GM12875 (cell line): ENCODE results near the gene RIMKLB.

Source experiments
- H3K4me3 ChIP-seq: one replicate; pipeline ENCODE4 v1.5.1; 2011; ENCODE audit warnings: low read depth, low read length, control low read depth
- TF ChIP-seq, protein P1 (sequence below): IDR thresholded peaks from 2 replicates; pipeline ENCODE4 v1.5.1; 2011; ENCODE audit warnings: low read depth, mild to moderate bottlenecking, control low read depth, inconsistent platforms, low read length, moderate library complexity, borderline replicate concordance; ENCODE audit not compliant: insufficient read depth

Gene RIMKLB

GRCh38 chr12:8664228-8664913 is 33.4 kb upstream of the RIMKLB start:
- TF ChIP-seq, protein P1, sequence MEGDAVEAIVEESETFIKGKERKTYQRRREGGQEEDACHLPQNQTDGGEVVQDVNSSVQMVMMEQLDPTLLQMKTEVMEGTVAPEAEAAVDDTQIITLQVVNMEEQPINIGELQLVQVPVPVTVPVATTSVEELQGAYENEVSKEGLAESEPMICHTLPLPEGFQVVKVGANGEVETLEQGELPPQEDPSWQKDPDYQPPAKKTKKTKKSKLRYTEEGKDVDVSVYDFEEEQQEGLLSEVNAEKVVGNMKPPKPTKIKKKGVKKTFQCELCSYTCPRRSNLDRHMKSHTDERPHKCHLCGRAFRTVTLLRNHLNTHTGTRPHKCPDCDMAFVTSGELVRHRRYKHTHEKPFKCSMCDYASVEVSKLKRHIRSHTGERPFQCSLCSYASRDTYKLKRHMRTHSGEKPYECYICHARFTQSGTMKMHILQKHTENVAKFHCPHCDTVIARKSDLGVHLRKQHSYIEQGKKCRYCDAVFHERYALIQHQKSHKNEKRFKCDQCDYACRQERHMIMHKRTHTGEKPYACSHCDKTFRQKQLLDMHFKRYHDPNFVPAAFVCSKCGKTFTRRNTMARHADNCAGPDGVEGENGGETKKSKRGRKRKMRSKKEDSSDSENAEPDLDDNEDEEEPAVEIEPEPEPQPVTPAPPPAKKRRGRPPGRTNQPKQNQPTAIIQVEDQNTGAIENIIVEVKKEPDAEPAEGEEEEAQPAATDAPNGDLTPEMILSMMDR = no peak

GRCh38 chr12:8665759-8666158 is 32.0 kb upstream of the RIMKLB start:
- TF ChIP-seq, protein P1 = no peak
- H3K4me3 ChIP-seq = no peak overlapping the region

More at GRCh38 chr12:8664228-8664913, 33.4 kb upstream of the RIMKLB start:
- H3K4me3 ChIP-seq = no peak overlapping the region

DNA sequence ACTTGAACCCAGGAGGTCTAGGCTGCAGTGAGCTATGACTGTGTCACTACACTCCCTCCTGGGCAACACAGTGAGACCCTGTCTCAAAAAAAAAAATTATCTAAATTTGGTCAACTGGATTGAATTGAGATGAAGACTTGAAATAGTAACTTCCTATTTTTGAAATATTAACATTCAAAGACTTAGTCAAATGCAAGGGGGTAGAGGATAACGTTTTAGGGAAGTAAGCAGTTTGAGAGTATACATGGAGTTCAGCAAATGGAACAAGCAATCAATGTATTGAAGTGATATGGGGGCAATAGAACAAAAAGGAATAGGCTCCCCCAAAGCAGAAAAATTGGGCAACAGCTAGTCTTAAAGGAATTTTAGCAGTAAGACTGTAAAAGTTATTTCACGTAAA is 30.5 kb upstream of the RIMKLB start:
- no peak overlapping the region for H3K4me3 ChIP-seq

DNA sequence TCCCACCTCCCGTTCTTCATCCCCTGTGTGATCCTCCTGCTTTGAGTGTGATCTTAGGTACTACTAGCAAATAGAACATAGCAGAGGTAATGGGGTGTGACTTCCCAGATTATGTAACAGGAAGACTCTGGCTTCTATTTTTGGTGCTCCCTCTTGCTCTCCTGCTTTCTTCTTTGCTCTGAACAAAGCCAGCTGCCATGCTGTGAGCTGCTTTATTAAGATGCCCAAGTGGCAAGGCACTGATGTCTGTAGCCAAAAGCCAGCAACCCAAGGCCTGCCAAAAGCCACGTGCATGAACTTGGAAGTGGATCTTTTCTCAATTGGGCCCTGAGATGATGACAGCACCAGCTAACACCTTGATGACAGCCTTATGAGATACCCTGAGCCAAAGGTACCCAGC is 29.4 kb upstream of the RIMKLB start:
- H3K4me3 ChIP-seq = no peak overlapping the region
- TF ChIP-seq, protein P1 = no peak

More for the DNA sequence above, 30.5 kb upstream of the RIMKLB start:
- TF ChIP-seq, protein P1 = no peak

GRCh38 chr12:8672381-8672780 is 25.4 kb upstream of the RIMKLB start:
- H3K4me3 ChIP-seq = no peak overlapping the region
- TF ChIP-seq, protein P1 = no peak

DNA sequence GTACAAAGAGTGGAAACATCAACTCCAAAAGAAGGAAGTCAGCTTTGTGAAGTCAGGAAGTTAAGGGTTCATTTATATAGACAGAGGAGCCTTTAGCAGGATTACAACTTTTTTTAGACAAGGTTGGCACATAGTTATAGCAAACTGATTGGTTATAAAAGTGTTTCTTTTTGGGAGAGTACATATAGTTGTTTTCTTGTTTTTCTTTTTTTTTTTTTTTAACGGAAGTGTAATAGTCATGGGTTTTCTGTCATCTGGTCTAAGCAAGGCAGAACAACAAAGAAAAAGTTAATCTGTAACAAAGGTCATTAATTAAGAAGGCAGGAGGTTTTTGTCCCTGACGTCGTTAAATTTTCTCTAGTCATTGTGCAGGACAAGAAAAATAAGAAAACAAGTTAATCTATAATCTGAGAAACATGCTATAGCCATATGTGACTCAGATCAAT is 22.2 kb upstream of the RIMKLB start:
- TF ChIP-seq, protein P1 = no peak
- no peak overlapping the region for H3K4me3 ChIP-seq

DNA sequence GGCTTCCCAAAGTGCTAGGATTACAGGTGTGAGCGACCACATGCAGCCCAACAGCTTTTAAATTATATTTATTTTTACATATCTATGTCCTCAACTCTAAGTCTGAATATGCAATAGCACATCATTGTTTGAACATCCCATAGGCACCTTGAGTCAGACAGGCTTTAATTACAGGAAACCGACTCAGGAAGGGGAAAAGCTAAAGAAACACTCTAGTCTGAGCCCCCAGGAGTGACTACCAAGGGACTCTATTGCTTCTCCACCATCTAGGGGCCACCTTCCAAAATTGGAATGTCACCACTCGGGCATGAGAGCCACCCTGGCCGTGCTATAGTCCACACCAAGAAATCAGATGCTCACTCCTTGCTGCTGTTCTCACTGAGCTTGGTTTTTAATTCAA is 21.1 kb upstream of the RIMKLB start:
- H3K4me3 ChIP-seq = no peak overlapping the region
- TF ChIP-seq, protein P1 = no peak
